Endodermal cell (in vitro differentiated cells): ENCODE results near the gene CRIP2. TPM values are rescaled to one million over a fixed set of nuclear protein-coding genes. Genes with fewer than 3 reads are reported as not detected.

Experiments
- DNase-seq: peaks from one replicate; pipeline ENCODE4 v3.0.0-alpha.2; 2017
- H3K27ac ChIP-seq: 2 replicates; pipeline ENCODE4 v1.5.1; 2013; ENCODE audit warnings: mild to moderate bottlenecking, low read depth, low read length, moderate library complexity
- H3K27me3 ChIP-seq: 2 replicates; pipeline ENCODE4 v1.6.1; 2013; ENCODE audit warnings: mild to moderate bottlenecking, low read length, moderate library complexity; ENCODE audit not compliant: insufficient read depth, control insufficient read depth, poor library complexity, severe bottlenecking
- H3K36me3 ChIP-seq: 2 replicates; pipeline ENCODE4 v1.7.0; 2013; ENCODE audit warnings: mild to moderate bottlenecking, low read length, moderate library complexity; ENCODE audit not compliant: control insufficient read depth, insufficient read depth
- H3K4me1 ChIP-seq: one replicate; pipeline ENCODE4 v1.7.0; 2013; ENCODE audit warnings: low read length; ENCODE audit not compliant: control insufficient read depth, insufficient read depth
- H3K4me3 ChIP-seq: 2 replicates; pipeline ENCODE4 v1.5.1; 2013; ENCODE audit warnings: mild to moderate bottlenecking, low read length, moderate library complexity
- H3K9ac ChIP-seq: 2 replicates; pipeline ENCODE4 v1.6.1; 2013; ENCODE audit warnings: mild to moderate bottlenecking, low read length, moderate library complexity; ENCODE audit not compliant: poor library complexity, severe bottlenecking; ENCODE audit errors: extremely low read depth
- H3K9me3 ChIP-seq: 2 replicates; pipeline ENCODE4 v1.6.1; 2013; ENCODE audit warnings: mild to moderate bottlenecking, low read length, moderate library complexity; ENCODE audit not compliant: control insufficient read depth
- H3K27ac Mint-ChIP-seq: 2 replicates; pipeline ENCODE4 v1.8.0; 2020; ENCODE audit warnings: mixed read lengths
- H3K27me3 Mint-ChIP-seq: 2 replicates; pipeline ENCODE4 v1.8.0; 2021; ENCODE audit warnings: mild to moderate bottlenecking, mixed read lengths; ENCODE audit not compliant: insufficient read depth
- H3K36me3 Mint-ChIP-seq: 2 replicates; pipeline ENCODE4 v1.8.0; 2020; ENCODE audit warnings: low read depth, mixed read lengths
- H3K4me1 Mint-ChIP-seq: 2 replicates; pipeline ENCODE4 v1.8.0; 2020; ENCODE audit warnings: mixed read lengths
- H3K4me3 Mint-ChIP-seq: 2 replicates; pipeline ENCODE4 v1.8.0; 2020; ENCODE audit warnings: mild to moderate bottlenecking, moderate library complexity, mixed read lengths
- H3K9me3 Mint-ChIP-seq: 2 replicates; pipeline ENCODE4 v1.8.0; 2020; ENCODE audit warnings: mild to moderate bottlenecking, mixed read lengths
- WGBS, 2 experiments: methylation state at CpG; one replicate each; pipeline versions ENCODE4 v1.1.5 to v1.1.7; 2013; ENCODE audit warnings: missing lambda C conversion rate in 2 of 2, mixed read lengths in 1 of 2; ENCODE audit not compliant: insufficient coverage in 1 of 2, insufficient read length in 1 of 2; 5-methylcytosine and 5-hydroxymethylcytosine counted together
- long read RNA-seq, 4 experiments: library from polyadenylated mRNA in 2 of 4; library from RNA in 1 of 4; library from capped mRNA in 1 of 4; stranded (forward) in 3 of 4; unstranded in 1 of 4; transcript quantifications; one replicate each; pipeline ENCODE4 v2.0.0, GENCODE V29; 2020 to 2021; ENCODE audit warnings: inconsistent platforms in 1 of 4
- polyA plus RNA-seq, 2 experiments: library from polyadenylated mRNA; stranded (reverse); fragments of 50-300 nt; gene quantifications; one replicate each; pipeline ENCODE4 v1.2.3, GENCODE V29; 2013
- total RNA-seq, 2 donors: library from RNA; stranded (reverse); fragmentation: NEBNext Ultra II Directional in 1 of 2; extraction: Animal tissue kit (Norgen Biotek cat#: 25700) in 1 of 2; gene quantifications; 2 replicates in 1 of 2; 3 replicates in 1 of 2; pipeline ENCODE4 v1.2.1, GENCODE V29; 2021
- TF ChIP-seq, protein P1 (sequence below): fragments of 200-600 bp; sonication (generic); conservative IDR thresholded peaks from 2 replicates; pipeline ENCODE4 v1.5.0; 2021; ENCODE audit warnings: antibody characterized with exemption, mild to moderate bottlenecking

CRIP2 gene, protein sequence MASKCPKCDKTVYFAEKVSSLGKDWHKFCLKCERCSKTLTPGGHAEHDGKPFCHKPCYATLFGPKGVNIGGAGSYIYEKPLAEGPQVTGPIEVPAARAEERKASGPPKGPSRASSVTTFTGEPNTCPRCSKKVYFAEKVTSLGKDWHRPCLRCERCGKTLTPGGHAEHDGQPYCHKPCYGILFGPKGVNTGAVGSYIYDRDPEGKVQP
- total RNA-seq, result 1 to 10 TPM; 3.9 to 5.3 TPM
- polyA plus RNA-seq (2013, experiment 1 of 2), result 96.3 TPM
- polyA plus RNA-seq (2013, experiment 2 of 2), result 93.1 TPM
- long read RNA-seq, experiment 1, transcript CRIP2-201 (8 exons, 1,857 nt), result major isoform, 6 of 9 reads
- long read RNA-seq, experiment 1, partial matches to known transcripts, result 2 of 9 reads
- long read RNA-seq, experiment 1, other reads (novel, unspliced or antisense), result 1 of 9 reads
- long read RNA-seq, experiment 2, partial matches to known transcripts, result 0 of 1 reads
- long read RNA-seq, experiment 2, other reads (novel, unspliced or antisense), result 0 of 1 reads
- long read RNA-seq, experiment 3, transcript CRIP2-201 (8 exons, 1,857 nt), result major isoform, 13 of 16 reads
- long read RNA-seq, experiment 3, partial matches to known transcripts, result 1 of 16 reads
- long read RNA-seq, experiment 3, other reads (novel, unspliced or antisense), result 1 of 16 reads
- long read RNA-seq, experiment 4, partial matches to known transcripts, result 1 of 5 reads
- long read RNA-seq, experiment 4, other reads (novel, unspliced or antisense), result 0 of 5 reads

GRCh38 chr14:105474483-105475268, at the start of gene CRIP2:
Gene CRIP2 (plus strand): TSS chr14:105474821. CDS start chr14:105474863, 42 bp downstream.
- Mint-ChIP-seq H3K27me3 (peaks cover 42% of the 10 kb centered on the region), H3K36me3 (peaks cover 1% of the 10 kb centered on the region), H3K9me3 (peaks cover 2% of the 10 kb centered on the region), H3K4me3 (peak within 1 kb of the TSS; percentile 51), H3K4me1 (no peaks in the 10 kb centered on the region), H3K27ac (no peak within 1 kb of the TSS)
- DNase-seq, result peak; percentile 74
- Histone ChIP-seq H3K27me3 (peaks cover 49% of the 10 kb centered on the region), H3K4me1 (no peaks in the 10 kb centered on the region), H3K27ac (peak within 1 kb of the TSS; percentile 97), H3K9ac (peak within 1 kb of the TSS; percentile 62), H3K4me3 (peak within 1 kb of the TSS; percentile 56), H3K36me3 (peaks cover 2% of the 10 kb centered on the region), H3K9me3 (no peaks in the 10 kb centered on the region)
- TF ChIP-seq, protein P1, sequence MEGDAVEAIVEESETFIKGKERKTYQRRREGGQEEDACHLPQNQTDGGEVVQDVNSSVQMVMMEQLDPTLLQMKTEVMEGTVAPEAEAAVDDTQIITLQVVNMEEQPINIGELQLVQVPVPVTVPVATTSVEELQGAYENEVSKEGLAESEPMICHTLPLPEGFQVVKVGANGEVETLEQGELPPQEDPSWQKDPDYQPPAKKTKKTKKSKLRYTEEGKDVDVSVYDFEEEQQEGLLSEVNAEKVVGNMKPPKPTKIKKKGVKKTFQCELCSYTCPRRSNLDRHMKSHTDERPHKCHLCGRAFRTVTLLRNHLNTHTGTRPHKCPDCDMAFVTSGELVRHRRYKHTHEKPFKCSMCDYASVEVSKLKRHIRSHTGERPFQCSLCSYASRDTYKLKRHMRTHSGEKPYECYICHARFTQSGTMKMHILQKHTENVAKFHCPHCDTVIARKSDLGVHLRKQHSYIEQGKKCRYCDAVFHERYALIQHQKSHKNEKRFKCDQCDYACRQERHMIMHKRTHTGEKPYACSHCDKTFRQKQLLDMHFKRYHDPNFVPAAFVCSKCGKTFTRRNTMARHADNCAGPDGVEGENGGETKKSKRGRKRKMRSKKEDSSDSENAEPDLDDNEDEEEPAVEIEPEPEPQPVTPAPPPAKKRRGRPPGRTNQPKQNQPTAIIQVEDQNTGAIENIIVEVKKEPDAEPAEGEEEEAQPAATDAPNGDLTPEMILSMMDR, result no peak
- WGBS, 2 experiments, result 1% methylated on average over 24 to 118 of the region's 118 CpGs

GRCh38 chr14:105424861-105425260, 49.8 kb upstream of the CRIP2 start:
- Histone ChIP-seq H3K36me3 (peaks cover 42% of the 10 kb centered on the region), H3K27me3 (no peaks in the 10 kb centered on the region), H3K4me3 (no peak overlapping the region), H3K4me1 (no peaks in the 10 kb centered on the region), H3K27ac (no peak overlapping the region), H3K9ac (no peak overlapping the region), H3K9me3 (peaks cover 13% of the 10 kb centered on the region)
- H3K4me3 Mint-ChIP-seq, result no peak overlapping the region
- 97% methylated on average over 10 to 12 of the region's 12 CpGs for WGBS, 2 experiments
- DNase-seq, result no peak
- no peaks in the 10 kb centered on the region for H3K4me1 Mint-ChIP-seq
- TF ChIP-seq, protein P1, result no peak
- peaks cover 3% of the 10 kb centered on the region for H3K9me3 Mint-ChIP-seq
- H3K27ac Mint-ChIP-seq, result no peak overlapping the region
- H3K36me3 Mint-ChIP-seq, result peaks cover 50% of the 10 kb centered on the region
- H3K27me3 Mint-ChIP-seq, result no peaks in the 10 kb centered on the region

- H3K9me3 ChIP-seq, result peaks cover 19% of the 10 kb centered on the region
- no peak overlapping the region for H3K27ac ChIP-seq
- TF ChIP-seq, protein P1, result no peak
- H3K4me3 Mint-ChIP-seq, result no peak overlapping the region
- H3K9me3 Mint-ChIP-seq, result peaks cover 4% of the 10 kb centered on the region
- peak; percentile 36 for DNase-seq
- H3K4me1 ChIP-seq, result no peaks in the 10 kb centered on the region
- no peaks in the 10 kb centered on the region for H3K27me3 Mint-ChIP-seq
- H3K36me3 ChIP-seq, result peaks cover 52% of the 10 kb centered on the region
- no peak overlapping the region for H3K4me3 ChIP-seq
- H3K27ac Mint-ChIP-seq, result no peak overlapping the region
- peaks cover 60% of the 10 kb centered on the region for H3K36me3 Mint-ChIP-seq
- no peak overlapping the region for H3K9ac ChIP-seq
- WGBS, 2 experiments, result 92 to 99% methylated on average over 12 to 22 of the region's 23 CpGs
- no peaks in the 10 kb centered on the region for H3K27me3 ChIP-seq
- H3K4me1 Mint-ChIP-seq, result no peaks in the 10 kb centered on the region
Observed at GRCh38 chr14:105425823-105426247, 48.8 kb upstream of the CRIP2 start.
